Hepatocyte (in vitro differentiated cells): ENCODE data around the gene STARD8.
"Not testable (repeated sequence)": the region's sequence is repeated elsewhere in the genome, so short reads cannot be mapped to it uniquely, and the experiment has no call there.

ENCODE experiments used
- CTCF ChIP-seq: fragments of 200-600 bp; sonication (generic); IDR thresholded peaks from 2 replicates; pipeline ENCODE4 v1.5.1; 2016; ENCODE audit warnings: antibody characterized with exemption, mild to moderate bottlenecking; ENCODE audit not compliant: poor library complexity
- EZH2phosphoT487 ChIP-seq: fragments of 200-600 bp; sonication (generic); IDR thresholded peaks from one replicate; pipeline ENCODE4 v1.6.1; 2018; ENCODE audit warnings: antibody characterized with exemption, mild to moderate bottlenecking, low read depth, moderate library complexity; ENCODE audit not compliant: unreplicated experiment, severe bottlenecking

DNA sequence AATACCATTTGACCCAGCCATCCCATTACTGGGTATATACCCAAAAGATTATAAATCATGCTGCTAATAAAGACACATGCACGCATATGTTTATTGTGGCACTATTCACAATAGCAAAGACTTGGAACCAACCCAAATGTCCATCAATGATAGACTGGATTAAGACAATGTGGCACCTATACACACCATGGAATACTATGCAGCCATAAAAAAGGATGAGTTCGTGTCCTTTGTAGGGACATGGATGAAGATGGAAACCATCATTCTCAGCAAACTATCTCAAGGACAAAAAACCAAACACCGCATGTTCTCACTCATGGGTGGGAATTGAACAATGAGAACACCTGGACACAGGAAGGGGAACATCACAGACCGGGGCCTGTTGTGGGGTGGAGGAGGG is 9.0 kb downstream of the STARD8 start:
- not testable (repeated sequence) for TF ChIP-seq CTCF, EZH2phosphoT487
